ENCODE data around the gene ATP8A2. TPM values are rescaled to one million over a fixed set of nuclear protein-coding genes. Genes with fewer than 3 reads are reported as not detected.

The ATP8A2 gene
- total RNA-seq, 4 donors from 2014 or later: 0.18 to 11.6 (median 1.8) TPM

DNA sequence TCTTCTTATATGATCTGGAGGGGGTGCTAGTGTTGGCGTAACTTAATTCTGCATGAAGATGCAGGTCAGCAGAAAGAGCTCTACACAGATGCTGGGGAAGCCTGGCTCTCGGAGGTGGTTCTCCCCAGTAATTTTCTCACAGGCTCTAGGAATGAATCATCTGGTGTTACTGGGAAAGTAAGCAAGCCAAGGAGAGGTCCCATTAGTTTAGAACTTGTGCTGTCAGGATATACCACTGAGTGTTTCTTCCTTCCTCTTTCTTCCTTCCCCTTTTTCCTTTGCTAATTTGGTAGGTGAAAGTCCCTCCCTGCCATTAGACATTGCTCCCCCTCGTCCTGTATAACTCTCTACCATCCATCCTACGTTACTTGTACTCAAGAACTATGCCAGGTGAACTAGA lies 68.3 kb downstream of the ATP8A2 start:
- no peak for DNase-seq
- TF ChIP-seq POLR2A (IDR thresholded peaks at IDR 0.05) (no peak), CTCF (IDR thresholded peaks at IDR 0.05) (no peak)
- no peaks in the 10 kb centered on the region for H3K36me3 ChIP-seq
- H3K27me3 ChIP-seq: no peaks in the 10 kb centered on the region
- no peaks in the 10 kb centered on the region for H3K9me3 ChIP-seq
- H3K4me1 ChIP-seq: no peaks in the 10 kb centered on the region
- H3K27ac ChIP-seq: no peak overlapping the region
- H3K4me3 ChIP-seq: no peak overlapping the region

DNA sequence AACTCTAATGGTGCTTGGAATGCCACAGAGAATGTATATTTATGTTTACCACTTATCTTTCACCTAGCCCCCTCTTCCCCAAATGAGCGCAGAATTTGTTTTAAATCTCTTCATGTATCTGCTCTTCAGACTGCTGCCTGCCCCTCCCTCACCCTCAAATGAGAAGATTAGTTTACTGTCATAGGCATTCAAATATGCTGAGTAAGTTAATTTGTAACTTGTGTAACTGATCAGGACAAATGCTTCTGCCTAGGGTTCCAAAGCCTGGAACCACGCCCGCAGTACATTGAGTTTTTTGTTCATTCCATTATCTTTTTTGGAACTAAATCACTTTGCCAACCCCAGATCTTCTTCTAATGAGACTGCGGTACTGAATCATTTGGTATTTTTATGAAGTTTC lies 74.5 kb downstream of the ATP8A2 start:
- TF ChIP-seq CTCF (IDR thresholded peaks at IDR 0.05) (no peak), POLR2A (IDR thresholded peaks at IDR 0.05) (no peak)
- Histone ChIP-seq H3K36me3 (no peaks in the 10 kb centered on the region), H3K27me3 (no peaks in the 10 kb centered on the region), H3K27ac (no peak overlapping the region), H3K4me3 (no peak overlapping the region), H3K9me3 (no peaks in the 10 kb centered on the region), H3K4me1 (no peaks in the 10 kb centered on the region)
- no peak for DNase-seq

GRCh38 chr13:25447396-25447795 lies 75.6 kb downstream of the ATP8A2 start:
- no peak for DNase-seq
- Histone ChIP-seq H3K36me3 (no peaks in the 10 kb centered on the region), H3K27me3 (no peaks in the 10 kb centered on the region), H3K4me1 (no peaks in the 10 kb centered on the region), H3K4me3 (no peak overlapping the region), H3K9me3 (no peaks in the 10 kb centered on the region), H3K27ac (no peak overlapping the region)
- TF ChIP-seq CTCF (IDR thresholded peaks at IDR 0.05) (no peak), POLR2A (IDR thresholded peaks at IDR 0.05) (no peak)

DNA sequence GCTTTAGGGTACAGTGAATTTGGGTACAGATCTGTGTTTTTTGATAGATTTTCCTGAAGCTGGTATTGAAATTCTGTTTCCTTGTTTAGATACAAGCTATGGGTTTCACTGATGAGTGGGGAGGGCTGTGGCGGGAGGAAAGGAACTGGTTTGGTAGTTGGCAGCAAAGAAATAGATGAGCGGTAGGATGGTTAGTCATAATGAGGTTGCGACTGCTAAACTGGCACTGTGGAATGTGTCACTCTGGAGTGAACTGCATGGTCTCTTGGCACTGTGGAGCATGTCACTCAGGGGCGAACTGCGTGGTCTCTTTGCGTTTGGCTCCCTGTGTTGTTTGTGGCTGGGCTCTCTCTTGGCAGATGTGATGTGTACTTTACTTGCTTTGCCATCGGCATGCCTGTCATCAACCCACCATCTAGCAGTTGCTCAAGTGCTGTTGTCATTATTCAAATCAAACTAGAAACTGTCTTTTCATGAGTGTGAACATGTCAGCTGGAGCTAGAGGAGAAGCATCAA lies 82.1 kb downstream of the ATP8A2 start:
- Histone ChIP-seq H3K4me3 (no peak overlapping the region), H3K27me3 (no peaks in the 10 kb centered on the region), H3K36me3 (no peaks in the 10 kb centered on the region), H3K9me3 (no peaks in the 10 kb centered on the region), H3K4me1 (no peaks in the 10 kb centered on the region), H3K27ac (no peak overlapping the region)
- TF ChIP-seq POLR2A (IDR thresholded peaks at IDR 0.05): no peak
- TF ChIP-seq CTCF (IDR thresholded peaks at IDR 0.05): no peak
- DNase-seq: no peak

- Histone ChIP-seq H3K4me1 (no peaks in the 10 kb centered on the region), H3K36me3 (no peaks in the 10 kb centered on the region), H3K27me3 (no peaks in the 10 kb centered on the region), H3K4me3 (no peak overlapping the region), H3K9me3 (no peaks in the 10 kb centered on the region), H3K27ac (no peak overlapping the region)
- no peak for TF ChIP-seq CTCF (IDR thresholded peaks at IDR 0.05)
- TF ChIP-seq POLR2A (IDR thresholded peaks at IDR 0.05): no peak
- DNase-seq: no peak
Measured at GRCh38 chr13:25455146-25455545, 83.4 kb downstream of the ATP8A2 start.

DNA sequence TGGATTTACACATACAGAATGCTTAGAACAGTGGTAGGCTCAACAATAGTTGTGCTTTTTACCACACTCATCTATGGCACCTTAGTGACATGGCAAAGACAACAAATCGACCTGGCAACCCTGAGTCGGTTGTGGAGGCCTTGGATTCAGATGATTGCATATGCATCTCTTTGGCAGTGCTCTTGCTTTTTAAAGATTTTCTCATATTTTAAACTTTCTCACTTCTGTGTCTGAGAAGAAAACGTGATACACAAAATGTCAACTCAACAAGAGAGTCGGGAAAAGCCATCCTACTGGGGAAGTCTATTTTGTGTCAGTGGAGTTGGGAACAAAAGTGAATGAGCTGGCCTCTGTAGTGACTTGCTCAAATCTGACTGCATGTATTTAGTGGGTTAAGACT lies 85.8 kb downstream of the ATP8A2 start:
- DNase-seq: no peak
- Histone ChIP-seq H3K27me3 (no peaks in the 10 kb centered on the region), H3K27ac (no peak overlapping the region), H3K4me3 (no peak overlapping the region), H3K36me3 (no peaks in the 10 kb centered on the region), H3K4me1 (no peaks in the 10 kb centered on the region), H3K9me3 (no peaks in the 10 kb centered on the region)
- TF ChIP-seq CTCF (IDR thresholded peaks at IDR 0.05) (no peak), POLR2A (IDR thresholded peaks at IDR 0.05) (no peak)
